HuH-7.5 (cell line): ENCODE measurements around the gene ACTL8.

Source experiments
- DNase-seq: peaks from one replicate; pipeline ENCODE4 v3.0.0; 2011; ENCODE audit warnings: low spot score

ACTL8 gene

DNA sequence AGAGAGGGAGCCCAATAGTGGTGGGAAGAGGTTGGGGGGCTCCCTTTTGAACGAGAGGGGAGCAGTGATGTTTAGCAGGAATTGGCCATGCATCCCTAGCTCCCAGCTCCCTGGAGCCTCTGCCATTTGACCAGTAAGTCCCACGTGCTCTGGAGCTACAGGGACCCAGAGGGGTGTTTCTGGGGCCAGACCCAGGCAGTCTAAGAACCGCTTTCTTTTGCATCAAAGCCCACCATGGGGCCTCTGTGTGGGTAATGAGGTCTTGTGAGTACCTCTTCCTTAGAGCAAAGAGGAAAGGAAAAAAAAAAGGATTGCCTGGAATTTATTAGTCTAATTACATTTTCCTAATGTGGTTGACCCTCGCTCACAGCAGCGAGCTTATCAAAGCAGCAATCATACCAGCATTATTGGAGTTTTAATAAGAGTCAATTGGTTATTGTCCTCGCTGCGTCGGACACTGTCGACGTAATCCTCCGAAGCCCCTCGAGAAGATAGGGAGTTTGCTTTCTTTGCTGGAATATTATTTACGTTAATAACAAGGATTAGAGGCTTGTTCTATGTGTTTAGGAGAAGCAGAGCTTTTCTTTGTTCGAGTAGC, 17.6 kb downstream of the ACTL8 start:
- DNase-seq, result no peak

DNA sequence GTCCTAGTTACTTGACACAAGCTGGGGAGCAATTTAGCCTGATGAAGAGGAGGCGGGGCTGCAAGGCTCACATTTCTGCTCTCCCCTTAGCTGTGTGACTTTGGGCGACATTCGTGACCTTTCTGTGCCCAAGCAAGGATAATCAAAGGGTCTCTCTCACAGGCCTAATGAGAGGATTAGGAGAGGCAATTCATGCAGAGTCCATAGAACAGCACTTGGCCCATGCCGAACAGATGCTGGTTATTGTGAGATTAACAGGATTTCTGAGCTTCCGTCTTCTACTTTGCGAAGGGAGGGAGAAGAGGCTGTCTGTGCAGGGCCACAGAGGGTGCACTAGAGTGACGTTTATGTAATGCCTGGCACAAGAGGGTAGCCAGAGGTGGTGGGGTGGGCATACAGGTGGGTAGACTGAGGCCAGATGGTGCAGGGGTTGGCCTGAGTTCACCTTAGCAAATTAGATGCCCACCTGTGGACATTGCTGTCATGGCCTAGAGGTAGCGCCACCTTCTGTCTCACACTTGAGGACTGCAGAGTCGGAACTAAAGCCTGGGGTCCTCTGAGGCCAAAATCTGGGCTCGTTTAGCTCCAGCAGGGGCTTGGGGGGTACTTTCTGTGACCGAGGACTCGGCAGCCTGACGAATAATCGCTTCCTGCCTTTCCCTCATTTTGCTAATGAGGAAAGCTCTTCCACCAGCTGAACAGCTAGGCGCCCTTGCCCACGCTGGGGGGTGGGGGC, 18.6 kb downstream of the ACTL8 start:
- DNase-seq, result no peak

DNA sequence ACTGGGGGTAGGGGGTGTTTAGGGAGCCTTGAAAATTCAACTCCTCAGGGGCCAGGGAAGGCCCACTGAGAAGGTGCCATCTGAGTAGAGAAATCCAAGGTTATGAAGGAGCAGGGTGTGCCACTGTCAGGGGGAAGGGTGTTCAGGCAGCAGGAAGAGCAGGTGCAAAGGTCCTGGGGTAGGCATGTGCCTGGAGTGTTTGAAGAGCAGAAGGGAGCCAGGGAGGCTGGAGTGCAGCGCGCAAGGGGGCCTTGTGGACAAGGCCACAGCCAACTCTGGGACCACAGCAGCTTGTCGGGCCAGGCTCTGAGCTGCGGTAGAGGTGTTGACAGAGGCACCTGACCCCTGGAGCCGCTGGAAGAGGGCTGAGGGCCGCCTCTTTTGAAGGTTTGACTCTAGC, 19.3 kb downstream of the ACTL8 start:
- no peak for DNase-seq

DNA sequence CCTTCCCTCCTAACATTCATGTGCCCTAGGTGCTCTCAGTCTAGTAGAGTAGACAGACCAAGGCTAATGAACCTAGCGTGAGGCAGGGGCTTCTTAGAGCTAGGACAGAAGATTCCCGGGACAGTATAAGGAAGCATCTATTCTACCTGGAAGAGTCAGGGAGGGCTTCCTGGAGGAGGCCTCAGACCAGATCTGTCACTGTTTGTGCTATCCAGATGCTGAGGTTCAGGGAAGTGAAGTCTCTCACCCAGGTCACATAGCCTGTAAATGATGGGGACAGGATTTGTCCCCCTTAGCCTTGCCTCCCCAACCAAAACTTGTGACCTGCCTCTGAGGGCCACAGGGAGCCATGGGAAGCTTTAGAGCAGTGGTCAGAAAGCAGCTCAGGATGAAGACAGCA, 20.7 kb downstream of the ACTL8 start:
- no peak for DNase-seq

DNA sequence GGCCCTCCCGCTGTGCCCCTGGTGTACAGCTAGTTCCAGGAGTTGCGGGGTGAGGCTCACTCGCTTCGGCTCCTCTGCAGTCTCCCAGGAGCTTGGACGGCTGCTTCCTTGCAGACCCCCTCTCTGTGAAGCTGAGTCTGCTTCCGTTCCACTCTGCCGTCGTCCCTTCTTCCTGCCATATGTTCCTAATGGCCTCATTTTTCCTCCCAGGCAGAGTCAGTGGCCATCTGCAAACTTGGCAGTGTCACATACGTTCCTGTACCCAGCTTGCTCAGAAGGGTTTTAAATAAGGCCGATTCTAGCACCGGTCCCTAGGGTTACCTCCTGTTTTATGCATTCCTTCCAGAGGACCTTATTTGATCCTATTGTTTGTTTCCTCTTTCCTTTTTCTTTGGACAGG, 21.3 kb downstream of the ACTL8 start:
- no peak for DNase-seq

DNA sequence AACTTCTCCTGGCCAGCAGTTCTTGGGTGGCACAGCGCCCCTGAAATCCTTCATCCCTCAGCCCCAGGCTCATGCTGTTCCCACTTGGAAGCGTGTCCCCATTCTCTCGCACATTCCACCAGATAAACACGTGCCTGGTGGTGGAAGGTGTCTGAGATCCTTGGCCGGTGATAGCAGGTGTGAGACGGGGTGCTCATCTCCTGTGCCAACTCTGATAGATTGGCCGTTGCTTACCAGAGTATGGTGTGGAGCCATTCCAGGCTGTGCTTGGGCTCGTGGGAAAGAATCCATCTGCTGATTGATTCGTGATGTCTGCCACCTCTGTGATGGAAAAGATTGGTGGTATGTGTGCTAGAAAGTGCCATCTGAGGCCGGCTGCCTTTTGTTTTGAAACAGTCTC, 22.2 kb downstream of the ACTL8 start:
- no peak for DNase-seq

DNA sequence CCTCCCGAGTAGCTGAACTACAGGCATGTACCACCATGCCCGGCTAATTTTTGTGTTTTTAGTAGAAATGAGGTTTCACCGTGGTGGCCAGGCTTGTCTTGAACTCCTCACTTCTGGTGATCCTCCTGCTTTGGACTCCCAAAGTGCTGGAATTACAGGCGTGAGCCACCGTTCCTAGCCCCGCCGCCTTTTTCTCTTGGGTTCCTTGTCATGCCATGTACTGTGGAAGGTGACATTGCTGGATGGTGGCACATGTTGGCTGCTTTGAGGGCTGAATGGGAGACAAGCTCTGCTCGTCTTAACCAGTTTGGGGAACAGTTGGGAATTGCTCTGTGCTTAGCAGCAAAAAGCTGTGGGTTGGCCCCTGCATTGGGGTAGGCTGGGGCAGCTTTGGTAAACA, 22.7 kb downstream of the ACTL8 start:
- DNase-seq, result no peak

DNA sequence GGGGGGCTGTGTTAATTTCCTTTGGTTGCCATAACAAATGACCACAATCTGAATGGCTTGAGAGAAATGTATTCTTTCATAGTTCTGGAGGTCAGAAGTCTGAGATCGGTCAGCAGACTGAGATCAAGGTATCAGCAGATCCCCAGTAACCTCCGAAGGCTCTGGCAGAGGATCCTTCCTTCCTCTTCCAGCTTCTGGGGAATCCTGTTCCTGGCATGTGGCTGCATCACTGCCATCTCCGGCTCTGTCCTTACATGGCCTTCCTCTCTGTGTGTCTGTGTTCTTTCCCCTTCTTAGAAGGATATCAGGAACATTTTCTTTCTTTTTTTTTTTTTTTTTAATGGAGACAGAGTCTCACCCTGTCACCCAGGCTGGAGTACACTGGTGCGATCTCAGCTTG, 25.8 kb downstream of the ACTL8 start:
- DNase-seq, result no peak

DNA sequence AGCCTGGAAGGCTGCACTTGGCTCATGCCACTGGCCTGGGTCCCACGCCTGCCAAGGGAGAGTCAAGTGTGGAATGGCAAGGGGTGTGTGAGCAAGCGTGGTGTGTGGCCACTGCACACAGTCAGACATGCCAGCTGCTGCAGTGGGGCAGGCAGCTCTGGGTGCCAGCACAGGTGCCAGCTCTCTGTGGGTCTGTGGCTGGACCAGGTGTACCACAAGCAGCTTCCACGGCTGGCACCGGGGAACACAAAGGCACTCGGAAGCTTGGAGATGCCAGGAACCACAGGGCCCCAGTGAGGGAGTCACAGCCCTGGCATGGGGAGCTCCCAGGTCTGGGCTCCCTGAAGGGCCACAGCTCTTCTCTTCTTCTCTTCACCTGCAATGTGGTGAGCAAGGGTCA, 34.8 kb downstream of the ACTL8 start:
- no peak for DNase-seq

DNA sequence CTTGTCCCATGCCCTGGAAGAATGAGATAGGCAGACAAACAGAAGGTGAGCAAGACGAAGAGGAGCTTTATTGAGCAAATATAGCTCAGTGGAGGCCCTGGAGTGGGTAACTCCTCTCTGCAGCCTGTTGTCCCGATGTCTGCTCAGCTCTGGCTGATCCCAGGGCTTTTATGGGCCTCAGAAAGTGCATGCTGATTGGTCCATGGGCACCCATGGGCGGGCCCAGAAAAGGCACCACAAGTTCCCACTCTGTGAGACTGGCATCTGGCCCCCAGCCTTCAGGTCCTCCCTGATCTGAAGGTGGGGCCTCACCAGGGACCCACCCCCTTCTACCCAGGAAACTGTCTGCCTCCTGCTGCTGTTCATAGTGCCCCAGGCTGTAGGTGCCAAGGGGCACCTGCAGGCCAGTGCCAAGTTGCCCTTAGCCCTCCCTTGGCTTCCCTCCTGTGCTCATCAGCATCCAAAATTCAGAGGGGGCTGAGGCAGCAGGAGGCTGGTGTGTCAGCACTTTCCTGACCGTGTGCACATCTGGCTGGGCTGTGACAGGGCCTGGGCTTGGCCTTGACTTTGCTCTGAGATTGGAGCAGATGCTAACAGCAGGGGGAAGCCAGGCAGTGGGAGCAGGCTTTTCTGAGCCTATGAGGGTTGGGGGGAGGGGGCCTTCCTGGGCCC, 35.4 kb downstream of the ACTL8 start:
- DNase-seq, result no peak

DNA sequence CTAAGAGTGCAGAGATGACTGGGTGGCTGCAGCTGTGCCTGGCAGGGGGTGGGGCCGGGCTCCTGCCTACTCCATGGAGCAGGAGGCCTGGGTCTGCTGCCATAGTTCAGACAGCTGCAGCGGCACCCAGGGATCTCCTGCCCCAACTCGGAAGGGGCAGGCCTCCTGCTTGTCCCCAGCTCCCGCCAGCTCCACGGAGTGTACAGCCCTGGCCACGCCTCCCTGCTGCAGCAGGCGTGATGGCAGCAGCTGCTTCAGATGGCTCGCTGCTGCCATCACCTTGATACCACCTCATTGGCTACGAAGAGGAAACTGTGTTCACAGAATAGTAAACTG, 35.9 kb downstream of the ACTL8 start:
- no peak for DNase-seq

DNA sequence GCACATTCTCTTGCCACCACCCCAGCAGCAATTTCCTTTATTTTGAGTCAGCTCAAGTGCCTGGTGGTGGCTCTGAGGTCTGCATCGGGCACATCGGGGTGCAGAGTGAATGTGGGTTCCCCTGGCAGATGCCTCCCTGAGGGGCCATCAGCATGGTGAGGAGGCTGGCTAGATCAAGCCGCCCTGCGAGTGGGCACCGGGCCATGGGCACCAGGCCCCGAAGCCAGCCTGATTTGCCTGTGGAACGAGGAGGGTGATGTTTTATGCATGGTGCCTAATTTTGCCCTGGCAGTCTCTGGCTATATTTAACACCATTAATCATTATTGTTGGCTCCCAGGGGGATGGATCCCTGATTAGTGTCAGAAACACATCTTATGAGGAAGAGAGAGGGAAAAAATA, 36.3 kb downstream of the ACTL8 start:
- DNase-seq, result no peak

DNA sequence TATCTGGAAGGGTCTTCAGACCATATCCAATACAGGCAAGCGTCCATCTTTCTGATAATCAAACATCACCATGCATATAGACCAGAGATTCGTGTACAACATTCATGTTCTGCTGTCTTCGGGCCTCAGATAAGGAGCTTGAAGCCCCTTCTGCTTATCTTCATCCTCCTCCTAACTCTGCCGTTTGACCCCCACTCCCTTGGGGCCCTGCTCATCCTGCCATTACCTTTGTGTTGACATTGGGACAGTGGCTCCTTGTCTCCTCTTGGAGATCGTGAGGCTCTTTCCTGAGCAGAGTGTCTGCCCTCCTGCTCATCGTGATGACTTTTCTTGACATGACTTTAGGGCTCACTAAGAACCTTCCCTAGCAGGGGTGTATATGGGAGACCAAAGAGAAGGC, 37.3 kb downstream of the ACTL8 start:
- DNase-seq, result no peak

DNA sequence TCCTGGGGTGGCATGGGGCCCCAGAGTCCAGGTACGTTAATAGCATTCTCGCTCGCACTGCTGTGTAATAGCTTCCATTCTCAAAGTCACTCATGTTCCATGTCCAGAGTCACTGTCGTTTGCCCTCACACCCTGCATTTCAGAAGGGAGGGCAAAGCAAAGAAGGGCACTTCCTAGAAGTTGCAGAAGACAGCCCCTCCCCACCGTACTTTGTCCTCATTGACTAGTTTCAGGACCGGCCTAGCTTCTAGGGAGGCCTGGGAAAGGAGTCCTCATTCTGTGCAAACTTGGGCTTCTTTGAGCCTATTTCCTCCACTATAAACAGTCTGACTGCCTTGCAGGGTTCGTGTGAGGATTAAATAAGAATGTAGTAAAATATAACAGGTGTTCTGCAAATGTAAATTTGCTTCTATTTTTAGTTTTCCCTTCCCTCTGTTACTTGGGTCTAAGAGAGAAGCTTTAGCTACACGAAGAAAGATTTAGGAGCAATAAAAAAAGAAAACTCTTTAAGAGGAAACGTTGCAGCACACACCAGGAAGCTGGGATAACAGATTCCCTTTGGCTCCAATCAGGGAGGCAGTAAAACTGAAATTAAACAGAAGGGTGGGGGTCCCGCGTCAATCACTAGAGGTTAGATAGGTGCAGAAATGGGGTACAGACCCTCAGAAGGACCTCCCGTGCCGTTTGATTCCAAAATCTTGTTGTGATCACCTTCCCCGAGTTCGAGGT, 40.1 kb downstream of the ACTL8 start:
- DNase-seq, result no peak

DNA sequence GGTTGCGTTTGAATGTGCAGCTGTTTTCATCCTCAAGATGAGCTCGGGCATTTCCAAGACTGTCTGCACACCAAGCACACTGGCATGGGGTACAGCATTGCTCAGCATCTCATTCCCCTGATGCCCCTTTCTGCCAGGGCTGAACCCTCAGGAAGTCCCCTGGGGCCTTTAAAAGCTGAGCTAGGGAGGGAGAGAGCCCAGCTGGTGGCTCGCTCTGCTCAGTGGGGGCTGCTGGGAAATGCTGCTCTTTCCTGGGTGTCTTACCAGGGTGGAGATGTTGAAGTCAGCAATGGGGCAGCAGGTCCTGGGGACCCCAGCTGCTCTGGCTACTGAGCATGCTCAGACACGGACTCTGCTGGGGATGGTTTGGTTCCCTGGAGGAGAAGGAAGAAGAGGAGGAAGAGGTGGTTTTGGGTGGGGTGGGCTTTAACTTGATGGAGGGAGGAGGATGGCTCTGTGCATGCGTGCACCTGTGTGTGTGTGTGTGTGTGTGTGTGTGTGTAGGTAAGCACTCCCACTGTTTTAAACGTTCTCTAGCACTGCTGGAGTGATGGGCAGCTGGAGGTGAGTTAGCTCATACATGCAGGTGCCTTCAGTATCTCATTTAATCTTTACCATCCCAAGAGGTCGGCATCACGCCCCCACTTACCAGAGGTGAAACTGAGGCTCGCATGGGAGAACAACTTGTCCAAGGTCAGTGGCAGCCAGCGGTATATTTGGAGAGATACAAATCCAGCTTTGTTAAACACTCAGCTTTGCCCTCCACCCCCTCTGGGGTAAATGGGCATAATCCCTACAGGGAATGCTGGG, 40.9 kb downstream of the ACTL8 start:
- DNase-seq, result no peak

DNA sequence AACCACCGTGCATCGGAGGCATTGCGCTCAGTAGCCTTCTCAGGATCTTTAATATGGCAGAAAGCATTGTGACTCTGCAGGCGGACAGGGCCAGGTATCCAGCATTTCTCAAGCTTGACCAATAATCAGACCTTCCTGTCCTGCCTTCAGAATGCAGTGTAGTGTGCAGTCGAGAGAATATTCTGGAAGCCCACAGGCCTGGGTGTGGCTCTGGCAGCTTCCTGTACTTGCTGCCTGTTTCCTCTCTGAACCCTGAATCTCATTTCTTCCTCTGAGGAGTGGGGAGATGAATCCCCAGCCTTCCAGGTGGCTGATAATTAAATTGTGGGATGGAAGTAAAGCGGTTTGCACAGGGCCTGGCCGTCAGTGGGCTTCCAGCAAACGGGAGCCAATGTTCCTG, 42.3 kb downstream of the ACTL8 start:
- no peak for DNase-seq

DNA sequence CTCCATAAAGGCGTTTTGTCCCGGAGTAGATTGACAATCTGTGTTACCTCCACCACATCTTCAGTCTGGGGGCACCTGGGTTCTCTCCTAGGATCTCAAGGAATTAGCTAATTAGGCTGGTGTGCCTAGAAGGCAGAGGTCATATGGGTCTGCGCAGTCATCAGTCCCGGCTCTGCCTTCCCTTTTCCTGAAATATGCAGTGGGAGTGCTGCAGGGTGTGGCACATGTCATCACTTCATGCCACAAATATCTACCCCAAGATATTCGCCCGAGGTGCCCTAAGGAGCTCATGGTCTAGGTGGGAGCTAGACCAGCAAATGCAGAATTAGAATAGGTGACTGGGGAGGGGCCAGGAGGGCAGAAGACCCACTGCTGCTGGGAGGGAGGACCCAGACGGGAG, 42.9 kb downstream of the ACTL8 start:
- no peak for DNase-seq

DNA sequence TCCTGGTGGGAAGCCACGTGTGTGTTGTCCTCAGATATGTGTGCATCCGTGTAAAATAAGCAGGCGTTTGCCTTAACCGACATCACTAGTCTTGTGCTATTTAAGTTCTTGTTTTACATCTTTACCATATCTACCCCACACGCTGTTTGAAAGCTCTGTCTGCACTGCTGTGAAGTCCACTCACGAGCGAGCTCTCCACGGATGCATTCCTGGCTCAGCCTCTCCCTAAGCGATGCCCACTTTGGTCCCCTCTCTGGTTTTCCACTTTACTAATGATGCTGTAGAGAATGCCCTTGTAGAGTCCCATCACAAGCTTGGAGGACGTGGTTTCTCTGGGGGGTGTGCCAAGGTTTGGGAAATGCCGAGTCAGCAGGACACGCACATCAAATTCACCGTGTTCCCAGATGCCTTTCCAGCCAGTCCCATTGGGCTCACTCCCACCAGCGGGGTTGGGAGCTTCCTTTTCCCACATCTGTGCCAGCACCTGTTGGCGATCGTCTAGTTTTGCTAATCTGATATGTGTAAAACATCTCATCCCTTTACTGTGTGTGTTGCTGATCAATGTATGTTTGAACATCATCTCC, 43.8 kb downstream of the ACTL8 start:
- no peak for DNase-seq

DNA sequence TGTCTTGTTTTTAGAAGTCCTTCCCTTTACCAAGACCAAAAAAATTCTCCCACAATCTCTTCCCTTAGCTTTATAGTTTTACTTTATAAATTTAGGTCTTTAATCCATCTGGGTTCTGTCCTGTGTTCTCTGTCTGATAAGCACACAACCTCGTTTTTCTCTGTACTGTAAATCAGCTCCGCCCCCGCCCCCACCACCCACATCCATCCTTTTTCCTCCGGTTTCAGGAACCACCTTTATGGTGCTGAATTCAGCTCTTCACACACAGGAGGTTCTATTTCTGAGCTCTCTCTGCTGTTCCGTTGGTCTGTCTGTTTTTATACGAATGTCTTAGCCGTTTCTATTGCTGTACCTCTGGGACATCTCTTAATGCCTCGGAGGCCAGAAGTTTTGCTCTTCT, 44.5 kb downstream of the ACTL8 start:
- no peak for DNase-seq

DNA sequence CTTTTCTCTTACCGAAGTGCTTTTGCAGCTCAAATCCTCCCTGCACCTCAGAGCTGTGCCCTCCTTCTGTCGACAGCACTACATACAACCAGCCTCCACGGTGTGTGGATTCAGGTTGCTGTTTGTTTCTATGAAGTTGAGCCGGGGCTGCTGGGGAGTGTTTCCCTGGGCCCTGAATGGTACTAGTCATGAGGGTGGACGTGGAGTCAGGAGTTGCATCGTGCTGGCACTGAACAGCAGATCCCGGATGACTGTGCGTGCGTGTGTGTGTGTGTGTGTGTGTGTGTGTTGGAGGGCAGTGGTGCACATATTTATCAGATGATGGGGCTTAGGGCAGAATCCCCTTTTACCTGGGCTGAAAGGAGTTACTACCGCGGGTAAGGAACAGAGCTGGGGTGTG, 47.0 kb downstream of the ACTL8 start:
- DNase-seq, result no peak

DNA sequence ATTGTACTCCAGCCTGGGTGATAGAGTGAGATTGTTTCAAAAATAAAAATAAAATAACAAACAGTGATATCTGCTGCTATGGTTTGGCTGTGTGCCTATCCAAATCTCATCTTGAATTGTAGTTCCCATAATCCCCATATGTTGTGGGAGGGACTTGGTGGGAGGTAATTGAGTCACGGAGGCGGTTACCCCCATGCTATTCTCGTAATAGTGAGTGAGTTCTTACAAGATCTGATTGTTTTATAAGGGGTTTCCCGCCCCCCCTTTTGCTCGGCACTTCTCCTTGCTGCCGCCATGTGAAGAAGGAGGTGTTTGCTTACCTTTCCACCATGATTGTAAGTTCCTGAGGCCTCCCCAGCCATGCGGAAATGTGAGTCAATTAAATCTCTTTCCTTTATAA, 47.8 kb downstream of the ACTL8 start:
- DNase-seq, result no peak
